GM06990 (cell line): ENCODE data around the gene SARNP.
A peak's percentile ranks its signal among the peaks of the same experiment; 100 is the strongest.

Source experiments
- DNase-seq: peaks from one replicate; pipeline ENCODE4 v3.0.0-alpha.2; 2011; ENCODE audit not compliant: insufficient read length; ENCODE audit errors: extremely low read depth
- H3K27me3 ChIP-seq: replicated peaks from 2 replicates; pipeline ENCODE4 v1.6.0; 2011; ENCODE audit warnings: low read length; ENCODE audit not compliant: control insufficient read depth, insufficient read depth
- H3K36me3 ChIP-seq: 2 replicates; pipeline ENCODE4 v1.5.1; 2011; ENCODE audit warnings: low read length; ENCODE audit not compliant: control insufficient read depth, insufficient read depth
- H3K4me3 ChIP-seq: replicated peaks from 2 replicates; pipeline ENCODE4 v1.5.1; 2011; ENCODE audit warnings: low read depth, mild to moderate bottlenecking, control low read depth, low read length
- CTCF ChIP-seq: IDR thresholded peaks from 2 replicates; pipeline ENCODE4 v1.5.1; 2011; ENCODE audit warnings: low read length, control low read depth, mild to moderate bottlenecking, inconsistent platforms; ENCODE audit not compliant: insufficient read depth, poor library complexity, severe bottlenecking

The SARNP gene

GRCh38 chr12:55827806-55828205 lies 10.3 kb upstream of the SARNP start:
- no peak for TF ChIP-seq CTCF
- H3K4me3 ChIP-seq, result peak overlapping the region; percentile 52
- peaks cover 8% of the 10 kb centered on the region for H3K36me3 ChIP-seq
- no peaks in the 10 kb centered on the region for H3K27me3 ChIP-seq
- peak; percentile 13 for DNase-seq

- no peak for TF ChIP-seq CTCF
- Histone ChIP-seq H3K36me3 (peaks cover 19% of the 10 kb centered on the region), H3K4me3 (peak overlapping the region; percentile 13; the same call in 1 of the 2 replicates), H3K27me3 (no peaks in the 10 kb centered on the region)
- DNase-seq, result no peak
Observed at GRCh38 chr12:55824726-55825125, 7.2 kb upstream of the SARNP start.

DNA sequence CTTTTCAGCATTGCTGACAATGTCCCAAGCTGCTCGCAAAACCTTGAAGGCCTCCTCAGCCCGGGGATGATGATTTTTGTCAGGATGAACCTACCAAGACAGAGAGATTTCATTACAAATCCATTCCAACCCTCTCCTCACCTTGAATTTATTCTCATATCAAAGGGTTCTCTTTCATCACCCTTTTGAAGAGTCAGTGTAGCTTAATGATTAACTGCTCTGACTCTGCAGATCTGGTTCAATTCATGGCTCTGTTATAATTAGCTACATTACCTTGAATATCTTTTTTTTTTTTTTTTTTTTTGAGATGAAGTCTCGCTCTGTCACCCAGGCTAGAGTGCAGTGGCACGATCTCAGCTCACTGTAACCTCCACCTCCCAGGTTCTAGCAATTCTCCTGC lies 5.9 kb upstream of the SARNP start:
- Histone ChIP-seq H3K36me3 (peaks cover 19% of the 10 kb centered on the region), H3K4me3 (no peak overlapping the region), H3K27me3 (no peaks in the 10 kb centered on the region)
- TF ChIP-seq CTCF, result no peak
- no peak for DNase-seq

GRCh38 chr12:55822228-55822627 lies 4.7 kb upstream of the SARNP start:
- Histone ChIP-seq H3K27me3 (no peaks in the 10 kb centered on the region), H3K36me3 (peaks cover 16% of the 10 kb centered on the region), H3K4me3 (no peak overlapping the region)
- DNase-seq, result no peak
- TF ChIP-seq CTCF, result no peak

GRCh38 chr12:55820679-55821078 lies 3.2 kb upstream of the SARNP start:
- peaks cover 16% of the 10 kb centered on the region for H3K36me3 ChIP-seq

More at GRCh38 chr12:55820679-55821078, 3.2 kb upstream of the SARNP start:
- no peaks in the 10 kb centered on the region for H3K27me3 ChIP-seq
- TF ChIP-seq CTCF, result peak; percentile 15
- no peak overlapping the region for H3K4me3 ChIP-seq
- no peak for DNase-seq
